H1 (cell line): Measurements from ENCODE around the gene PPP1CA. TPM values are rescaled to one million over a fixed set of nuclear protein-coding genes. Genes with fewer than 3 reads are reported as not detected.

ENCODE experiments used
- CHD7 ChIP-seq: fragments of 300-600 bp; sonication (generic); IDR thresholded peaks from 2 replicates; pipeline ENCODE4 v1.7.1; 2012; ENCODE audit warnings: low read length, moderate library complexity, mild to moderate bottlenecking, inconsistent platforms; ENCODE audit not compliant: insufficient replicate concordance
- EGR1 ChIP-seq: IDR thresholded peaks from 2 replicates; pipeline ENCODE4 v1.6.1; 2011; ENCODE audit warnings: low read depth, low read length, borderline replicate concordance
- POLR2A ChIP-seq, 2 experiments: IDR thresholded peaks; 1 replicate in 1 of 2; 2 replicates in 1 of 2; pipeline ENCODE4 v1.6.1; 2011; ENCODE audit warnings: low read depth in 2 of 2, low read length in 2 of 2, mild to moderate bottlenecking in 2 of 2; ENCODE audit errors: control extremely low read depth in 1 of 2
- SP4 ChIP-seq: IDR thresholded peaks from 2 replicates; pipeline ENCODE4 v1.6.1; 2012; ENCODE audit warnings: low read length, inconsistent platforms
- SUZ12 ChIP-seq: fragments of 200-600 bp; sonication (generic); IDR thresholded peaks from 2 replicates; pipeline ENCODE4 v1.6.1; 2012; ENCODE audit warnings: mild to moderate bottlenecking, inconsistent platforms, low read length, moderate library complexity, mixed read lengths
- polyA plus RNA-seq, 7 experiments: library from polyadenylated mRNA; depleted of rRNA in 3 of 7; stranded (reverse) in 5 of 7; unstranded in 2 of 7; fragments of >200 nt in 5 of 7; fragments of 200-250 nt in 2 of 7; gene quantifications; 1 replicate in 5 of 7; 2 replicates in 1 of 7; 4 replicates in 1 of 7; pipeline versions ENCODE4 v1.2.1 to v1.2.3, GENCODE V29; 2011 to 2013; ENCODE audit warnings: missing spikeins in 2 of 7, mixed read lengths in 2 of 7
- total RNA-seq: library from RNA; stranded (reverse); fragmentation: NEBNext Ultra II Directional; extraction: Animal tissue kit (Norgen Biotek cat#: 25700); gene quantifications from 2 replicates; pipeline ENCODE4 v1.2.1, GENCODE V29; 2021

Gene PPP1CA
- total and polyA plus RNA-seq, 2 of the 8 experiments (the other 6 are each of a cell fraction or from before 2014, with no cell fraction given), result 198 to 359 TPM

- TF ChIP-seq CHD7 (no peak), SUZ12 (no peak), POLR2A (IDR thresholded peaks at IDR 0.05; ENCODE audit: control extremely low read depth in 1 of 2, low read depth in 2 of 2, low read length in 2 of 2) (no peak), EGR1 (no peak), SP4 (no peak)
Observed at GRCh38 chr11:67389477-67389876, 12.2 kb downstream of the PPP1CA start (continued).
